T-helper 1 cell treated with Interleukin-12 subunit alpha and Interleukin-12 subunit beta and Interleukin-4 antibody, amounts not matched to agents 30 ng/mL and 1 ng/mL, for 36 hours (primary cell): ENCODE measurements around the gene NCKIPSD. TPM values are rescaled to one million over a fixed set of nuclear protein-coding genes. Genes with fewer than 3 reads are reported as not detected.

Experiments
- intact Hi-C: fragments of 100-400 bp; cut with micrococcal nuclease; formaldehyde crosslinking; loops from one replicate; pipeline ENCODE4 v1.15.1; 2024
- total RNA-seq: library from RNA; stranded (reverse); gene quantifications from 2 replicates; pipeline ENCODE4 v1.2.3, GENCODE V29; 2022

The NCKIPSD gene
- total RNA-seq, 1 donor from 2014 or later = 30.0 TPM

- intact Hi-C loops = loop anchor here (10.0 kb wide), 1 partner anchor 156 kb away; no protein-coding TSS in a partner anchor
Measured at GRCh38 chr3:48630407-48630806, 55.3 kb downstream of the NCKIPSD start.

DNA sequence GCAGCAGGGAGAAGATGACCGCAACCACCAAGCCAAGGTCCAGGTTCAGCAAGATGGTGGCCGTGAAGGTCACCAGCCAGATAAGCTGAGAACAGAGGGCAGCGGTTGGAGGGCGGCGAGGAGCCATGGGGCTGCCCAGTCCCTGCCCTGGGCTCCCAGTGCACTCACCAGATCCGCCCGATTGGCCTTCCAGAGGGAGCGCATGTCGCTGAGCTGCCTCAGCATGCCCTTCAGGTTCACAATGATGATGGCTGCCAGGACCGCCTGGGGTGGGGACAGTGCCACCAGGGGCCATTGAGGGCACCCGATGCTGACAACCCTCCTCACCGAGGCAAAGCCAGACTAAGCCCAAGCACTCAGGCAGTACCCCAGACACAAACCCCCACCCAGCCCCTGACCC is 55.8 kb downstream of the NCKIPSD start:
- intact Hi-C loops = loop anchor here (10.0 kb wide), 1 partner anchor 155 kb away; no protein-coding TSS in a partner anchor

GRCh38 chr3:48628277-48629017 is 57.3 kb downstream of the NCKIPSD start:
- intact Hi-C loops = no loop called here

DNA sequence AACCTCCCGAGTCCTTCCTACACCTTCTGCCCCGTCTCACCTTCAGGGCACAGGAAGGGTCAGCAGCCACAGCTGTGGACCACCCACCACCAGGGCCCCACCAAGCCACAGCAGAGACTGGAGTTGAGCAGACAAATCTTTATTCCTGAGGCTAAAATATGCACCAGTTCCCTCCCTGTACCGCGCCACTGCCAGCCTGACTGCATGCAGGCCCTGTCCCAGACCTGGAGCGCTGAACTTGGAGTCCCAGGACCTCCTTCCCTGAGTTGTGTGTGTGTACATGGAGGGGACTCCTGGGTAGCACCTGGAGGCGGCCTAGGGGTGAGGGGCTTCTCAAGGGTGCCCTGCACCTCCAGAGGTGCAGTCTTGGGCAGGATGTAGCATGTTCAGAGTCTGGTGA is 60.1 kb downstream of the NCKIPSD start:
- intact Hi-C loops = no loop called here

DNA sequence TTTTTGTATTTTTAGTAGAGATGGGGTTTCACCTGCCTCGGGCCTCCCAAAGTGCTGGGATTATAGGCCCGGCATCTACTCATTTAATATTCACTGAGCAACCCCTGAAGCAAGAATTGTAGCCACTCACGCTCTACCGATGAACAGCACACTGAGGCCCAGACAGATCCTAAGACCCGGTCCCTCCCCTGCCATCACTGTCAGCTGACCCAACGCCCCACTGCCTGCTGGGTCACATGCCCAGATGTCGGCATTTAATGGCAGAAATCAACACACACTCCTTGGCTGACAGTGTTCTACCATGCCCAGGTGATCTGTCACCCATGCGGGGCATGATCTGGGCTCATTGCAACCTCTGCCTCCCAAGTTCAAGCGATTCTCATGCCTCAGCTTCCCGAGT is 60.9 kb downstream of the NCKIPSD start:
- intact Hi-C loops = no loop called here

- intact Hi-C loops = no loop called here
Measured at GRCh38 chr3:48623851-48624547, 61.7 kb downstream of the NCKIPSD start.

Other genes with a start within 250 kb of the NCKIPSD start
- gene CCDC51, start 245.8 kb downstream of the NCKIPSD start, total RNA-seq = 15.9 and 16.7 TPM in 2 replicates
- gene TMA7, start 245.7 kb downstream of the NCKIPSD start, total RNA-seq = 218 and 228 TPM in 2 replicates
- 17.0 and 17.4 TPM in 2 replicates for gene ATRIP, start 239.2 kb downstream of the NCKIPSD start, total RNA-seq
- gene SHISA5, start 181.7 kb downstream of the NCKIPSD start, total RNA-seq = 244 and 245 TPM in 2 replicates
- gene PFKFB4, start 129.1 kb downstream of the NCKIPSD start, total RNA-seq = 8.1 and 8.8 TPM in 2 replicates
- not detected in 2 replicates for gene UCN2, start 122.1 kb downstream of the NCKIPSD start, total RNA-seq
- 1.4 and 1.9 TPM in 2 replicates for gene COL7A1, start 90.6 kb downstream of the NCKIPSD start, total RNA-seq
- 143 and 146 TPM in 2 replicates for gene UQCRC1, start 76.3 kb downstream of the NCKIPSD start, total RNA-seq
- 0.34 TPM in 1 of 2 replicates, not detected in the other for gene TMEM89, start 64.1 kb downstream of the NCKIPSD start, total RNA-seq
- 40.1 and 43.0 TPM in 2 replicates for gene SLC26A6, start 50.5 kb downstream of the NCKIPSD start, total RNA-seq
- 6.0 and 7.4 TPM in 2 replicates for gene CELSR3, start 23.0 kb downstream of the NCKIPSD start, total RNA-seq
- 57.3 and 57.6 TPM in 2 replicates for gene IP6K2, start 31.3 kb upstream of the NCKIPSD start, total RNA-seq
- 27.5 and 29.7 TPM in 2 replicates for gene PRKAR2A, start 162.0 kb upstream of the NCKIPSD start, total RNA-seq
- gene SLC25A20, start 213.0 kb upstream of the NCKIPSD start, total RNA-seq = 34.7 and 38.6 TPM in 2 replicates
- 128 and 137 TPM in 2 replicates for gene ARIH2, start 232.9 kb upstream of the NCKIPSD start, total RNA-seq